ENCODE data around the gene ZFP36. TPM values are rescaled to one million over a fixed set of nuclear protein-coding genes. Genes with fewer than 3 reads are reported as not detected.
"Not testable (repeated sequence)": the region's sequence is repeated elsewhere in the genome, so short reads cannot be mapped to it uniquely, and the experiment has no call there.

ZFP36 gene, protein sequence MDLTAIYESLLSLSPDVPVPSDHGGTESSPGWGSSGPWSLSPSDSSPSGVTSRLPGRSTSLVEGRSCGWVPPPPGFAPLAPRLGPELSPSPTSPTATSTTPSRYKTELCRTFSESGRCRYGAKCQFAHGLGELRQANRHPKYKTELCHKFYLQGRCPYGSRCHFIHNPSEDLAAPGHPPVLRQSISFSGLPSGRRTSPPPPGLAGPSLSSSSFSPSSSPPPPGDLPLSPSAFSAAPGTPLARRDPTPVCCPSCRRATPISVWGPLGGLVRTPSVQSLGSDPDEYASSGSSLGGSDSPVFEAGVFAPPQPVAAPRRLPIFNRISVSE
- 0.05 and 0.12 TPM in 2 replicates for polyA plus RNA-seq (2014; cell fraction: cytosol; rRNA removed)
- 0.25 and 3.2 TPM in 2 replicates for polyA plus RNA-seq (2014; cell fraction: nucleus; rRNA removed)

DNA sequence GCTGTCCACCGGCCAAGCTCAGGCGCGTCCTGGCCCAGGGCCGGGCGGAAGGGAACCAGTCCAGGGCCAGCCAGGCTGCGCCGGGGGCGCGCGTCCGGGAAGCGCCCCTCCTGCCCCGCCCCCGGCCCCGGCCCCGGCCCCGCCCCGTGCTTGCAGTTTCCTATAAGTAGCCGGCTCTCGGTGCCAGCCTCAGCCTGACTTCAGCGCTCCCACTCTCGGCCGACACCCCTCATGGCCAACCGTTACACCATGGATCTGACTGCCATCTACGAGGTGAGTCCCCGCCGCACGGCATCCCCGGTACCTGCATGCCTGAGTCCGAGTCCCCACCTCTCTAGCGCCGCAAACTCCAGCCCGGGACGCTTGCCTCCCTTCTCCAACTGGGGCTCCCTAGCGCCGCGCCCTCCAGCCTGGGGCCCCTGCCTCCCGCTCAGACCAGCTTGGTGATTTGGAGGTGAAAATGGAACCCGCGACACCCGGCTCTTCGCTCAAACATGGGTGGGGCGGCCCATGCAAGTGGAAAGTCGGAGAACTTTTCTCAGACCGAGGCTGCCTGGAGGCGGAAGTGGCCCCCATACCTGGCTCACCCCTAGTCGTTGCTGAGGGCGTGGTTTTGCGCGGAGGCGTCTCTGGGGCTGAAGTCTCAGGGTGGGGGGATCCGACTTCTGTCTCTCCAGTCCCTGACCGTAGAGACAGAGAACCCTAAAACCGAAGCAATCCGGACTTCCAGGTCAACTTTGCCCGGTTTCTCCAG lies at the start of gene ZFP36:
ZFP36 (plus strand) TSS at position 192 of the 754 bp plus-strand sequence; CDS start at position 250, 58 bp downstream.
- DNase-seq (ENCODE audit: low spot score), result no peak

DNA sequence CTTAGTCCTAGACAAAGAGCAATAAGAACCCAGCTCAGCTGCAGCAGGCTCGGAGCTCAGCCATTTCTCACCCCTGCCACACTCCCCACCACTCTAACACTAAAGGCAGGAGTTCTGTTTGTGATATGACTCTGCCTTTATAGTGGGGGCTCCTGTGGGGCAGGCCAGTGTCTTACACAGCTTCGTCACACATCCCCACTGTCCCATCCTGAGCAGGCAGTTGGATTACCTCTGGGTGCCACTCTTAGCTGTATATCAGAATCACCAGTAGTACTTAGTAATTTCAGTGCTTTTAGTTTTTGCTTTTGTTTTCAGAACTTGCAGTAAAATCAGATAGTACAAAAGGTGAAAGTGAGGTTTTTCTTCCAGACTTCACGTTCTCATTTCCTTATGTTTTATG lies 47.6 kb upstream of the ZFP36 start:
- DNase-seq (ENCODE audit: low spot score), result no peak

DNA sequence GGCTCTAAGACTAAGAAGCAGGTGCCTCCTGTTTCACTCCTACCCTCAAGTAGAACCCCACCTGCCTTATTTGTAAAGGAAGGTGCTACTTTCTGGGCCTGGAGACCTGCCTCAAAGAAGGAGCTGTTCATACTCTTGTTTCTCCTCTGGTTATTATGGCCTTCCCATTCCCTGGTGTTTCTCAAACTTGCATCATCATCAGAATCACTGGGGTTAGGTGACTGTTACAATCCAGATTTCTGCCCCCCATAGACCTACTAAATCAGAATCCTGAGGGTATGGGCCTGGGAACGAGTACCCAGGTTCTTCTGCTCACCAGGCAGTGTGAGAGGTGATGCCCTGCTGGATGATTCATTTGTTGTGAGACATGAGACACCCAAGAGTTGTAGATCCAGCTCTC lies 46.0 kb upstream of the ZFP36 start:
- no peak for DNase-seq (ENCODE audit: low spot score)

DNA sequence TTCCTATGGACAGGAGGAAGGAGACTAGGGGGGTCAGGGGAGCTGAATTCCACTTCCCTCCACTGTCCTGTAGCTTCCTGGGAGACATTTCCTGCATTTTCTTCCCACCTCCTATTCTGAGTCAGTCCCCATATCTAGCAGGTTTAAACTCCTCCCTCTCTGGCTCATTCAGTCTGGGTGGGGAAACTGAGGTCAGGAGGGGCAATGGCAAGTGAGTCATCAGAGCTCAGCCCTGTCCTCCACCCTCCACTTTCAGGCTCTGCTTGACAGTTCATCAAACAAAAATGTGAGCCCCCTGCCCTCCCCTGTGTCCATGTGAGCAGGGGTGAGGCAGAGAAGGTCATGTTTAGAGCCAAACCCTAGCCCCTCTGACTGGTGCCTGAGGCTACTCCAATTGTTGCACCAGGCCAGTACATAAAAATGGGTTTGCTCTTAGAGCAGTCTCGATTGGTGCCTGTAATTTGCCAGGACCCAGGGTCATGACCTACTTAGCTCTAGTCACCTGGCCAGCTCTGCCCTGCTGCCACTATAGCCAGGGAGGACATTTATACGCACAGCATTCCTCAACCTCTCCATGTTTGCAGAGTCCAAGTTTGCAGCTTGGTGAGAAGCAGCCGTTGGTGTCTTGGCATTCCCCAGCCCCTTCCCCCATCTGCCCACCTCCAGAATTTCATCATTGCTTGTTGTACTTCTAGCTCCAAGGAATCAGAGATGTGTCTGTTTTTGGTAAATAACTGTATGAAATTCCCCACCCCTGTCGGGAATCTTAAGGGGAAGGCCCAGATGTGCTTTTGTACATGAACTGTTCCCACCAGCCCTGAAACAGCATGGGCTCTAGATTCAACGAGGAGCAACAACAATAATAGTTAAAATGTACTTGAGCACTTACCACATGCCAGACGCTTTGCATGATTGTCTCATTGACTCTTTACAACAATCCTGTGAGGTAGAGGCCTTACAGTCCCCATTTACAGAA lies 43.7 kb upstream of the ZFP36 start:
- no peak for DNase-seq (ENCODE audit: low spot score)

DNA sequence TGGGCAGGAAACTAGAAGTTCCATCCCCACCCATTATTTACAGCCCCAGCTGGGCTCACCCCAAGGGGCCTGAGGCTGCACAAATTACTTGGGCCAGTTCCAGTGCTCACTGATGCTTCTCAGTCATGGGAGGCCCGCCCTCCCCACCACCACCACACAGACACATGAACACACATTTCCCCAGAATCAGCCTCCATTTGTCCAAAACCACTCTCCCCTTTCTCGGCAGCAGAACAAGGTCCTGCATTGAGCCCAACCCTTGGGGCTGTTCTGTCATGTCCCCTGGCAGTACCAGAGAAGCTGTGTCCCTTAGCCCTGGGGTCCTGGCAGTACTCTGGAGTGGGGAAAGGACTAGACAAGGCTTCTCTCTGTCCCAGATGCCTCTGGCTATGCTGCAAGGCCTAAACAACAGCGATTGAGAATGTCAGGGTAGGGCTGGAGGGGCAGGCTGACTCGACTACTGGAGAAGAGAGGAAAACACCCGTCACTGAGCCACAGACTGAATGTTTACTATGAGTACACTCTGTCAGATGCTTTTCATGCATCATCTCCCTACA lies 42.7 kb upstream of the ZFP36 start:
- no peak for DNase-seq (ENCODE audit: low spot score)

DNA sequence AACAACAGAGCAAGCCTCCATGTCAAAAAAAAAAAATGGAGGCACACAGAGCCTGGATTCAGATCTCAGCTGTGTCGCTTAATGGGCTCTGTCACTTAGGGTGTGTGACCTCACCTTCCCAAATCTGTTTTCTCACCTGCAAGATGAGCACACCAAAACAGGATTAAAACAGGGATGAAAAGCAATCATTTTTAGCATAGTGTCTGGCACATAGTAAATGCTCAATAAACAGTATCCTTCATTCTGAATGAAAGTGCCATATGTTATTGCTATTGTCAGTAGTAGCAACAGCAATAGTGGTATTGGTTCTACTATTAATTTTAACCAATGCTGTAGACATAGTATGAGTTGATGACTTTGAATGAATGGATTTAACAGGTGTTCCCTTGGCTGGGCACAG lies 41.1 kb upstream of the ZFP36 start:
- no peak for DNase-seq (ENCODE audit: low spot score)

DNA sequence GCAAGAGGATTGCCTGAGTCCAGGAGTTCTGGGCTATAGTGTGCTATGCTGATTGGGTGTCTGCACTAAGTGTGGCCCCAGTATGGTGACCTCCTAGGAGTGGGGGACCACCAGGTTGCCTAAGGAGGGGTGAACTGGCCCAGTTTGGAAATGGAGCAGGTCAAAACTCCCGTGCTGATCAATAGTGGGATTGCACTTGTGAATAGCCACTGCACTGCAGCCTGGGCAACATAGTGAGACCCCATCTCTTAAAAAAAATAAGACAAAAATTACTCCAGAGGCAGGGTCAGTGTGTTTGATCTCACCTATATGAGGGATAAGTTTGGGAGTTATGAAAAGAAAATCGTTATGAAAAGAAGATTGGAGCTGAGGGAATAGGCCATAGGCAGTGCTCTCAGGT lies 37.4 kb upstream of the ZFP36 start:
- DNase-seq (ENCODE audit: low spot score), result no peak

DNA sequence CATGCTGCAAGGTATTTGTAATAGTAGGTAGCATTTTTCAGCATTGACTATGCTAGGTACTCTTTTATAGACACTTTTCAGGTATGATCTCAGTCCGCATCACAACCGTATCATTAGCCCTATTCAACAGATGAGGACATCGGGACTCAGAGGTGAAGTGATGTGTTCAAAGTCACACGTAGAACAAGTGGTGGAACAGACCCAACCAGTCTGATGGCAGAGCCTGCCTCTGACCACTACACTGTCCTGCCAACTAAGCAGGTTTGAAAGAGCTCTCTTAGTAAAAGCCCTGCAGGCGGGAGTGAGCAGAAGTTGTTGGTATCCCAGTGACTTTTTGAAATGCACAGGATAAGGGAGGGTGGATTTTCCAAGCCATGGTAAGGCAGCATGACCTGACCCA lies 35.9 kb upstream of the ZFP36 start:
- DNase-seq (ENCODE audit: low spot score), result no peak

DNA sequence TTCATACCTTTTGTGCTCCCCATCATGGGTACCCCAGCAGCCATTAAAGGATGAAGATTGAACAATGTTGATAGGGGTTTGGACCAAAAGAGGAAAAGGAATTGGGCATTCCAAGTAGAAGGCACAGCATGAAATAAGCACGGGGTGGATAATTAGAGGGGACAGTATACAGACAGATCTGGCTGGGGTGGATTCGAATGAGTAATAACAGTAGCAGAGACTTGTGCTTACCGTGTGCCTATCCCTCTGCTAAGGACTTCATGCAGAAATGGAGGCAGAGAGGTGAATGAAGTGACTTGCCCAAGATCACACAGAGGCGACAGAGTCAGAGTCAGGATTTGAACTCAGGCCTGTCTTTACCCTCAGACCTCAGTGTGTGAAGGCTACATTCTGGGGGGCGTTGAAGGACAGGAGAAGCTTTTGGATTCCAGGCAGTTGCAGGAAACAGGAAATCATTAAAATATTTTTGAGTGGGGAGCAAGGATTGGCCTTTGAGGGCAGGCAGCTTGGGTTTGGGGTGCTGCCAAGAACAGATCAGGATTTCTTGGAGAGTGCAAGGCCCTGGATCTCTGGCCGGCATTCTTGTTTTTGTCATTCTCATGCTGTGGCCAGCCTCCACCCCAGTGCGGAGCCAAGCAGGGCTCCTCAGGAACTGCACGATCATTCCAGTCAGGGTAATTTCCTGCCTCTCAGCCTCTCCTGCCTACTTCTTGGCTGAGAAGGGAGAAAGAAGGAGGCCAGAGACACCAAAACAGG lies 34.4 kb upstream of the ZFP36 start:
- DNase-seq (ENCODE audit: low spot score), result no peak

DNA sequence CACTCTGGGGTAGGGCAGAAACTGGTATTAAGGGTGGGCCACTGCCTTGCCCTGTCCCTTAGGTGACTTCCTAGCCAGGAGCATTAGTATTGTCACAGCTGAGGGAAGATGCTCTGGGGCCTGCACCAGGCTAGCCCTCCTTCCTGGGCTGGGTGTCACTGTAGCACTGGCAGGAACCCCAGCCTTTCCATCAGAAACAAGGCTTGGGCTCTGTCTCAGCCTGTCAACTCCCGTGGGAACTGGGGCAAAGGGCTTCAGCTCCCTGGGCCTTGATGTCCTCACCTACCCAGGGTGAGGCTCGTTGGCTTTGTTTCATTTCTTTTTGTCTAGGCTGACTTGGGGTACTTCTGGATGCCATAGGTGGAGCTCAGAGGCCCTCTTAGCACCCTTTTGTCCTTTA lies 33.7 kb upstream of the ZFP36 start:
- DNase-seq (ENCODE audit: low spot score), result no peak

DNA sequence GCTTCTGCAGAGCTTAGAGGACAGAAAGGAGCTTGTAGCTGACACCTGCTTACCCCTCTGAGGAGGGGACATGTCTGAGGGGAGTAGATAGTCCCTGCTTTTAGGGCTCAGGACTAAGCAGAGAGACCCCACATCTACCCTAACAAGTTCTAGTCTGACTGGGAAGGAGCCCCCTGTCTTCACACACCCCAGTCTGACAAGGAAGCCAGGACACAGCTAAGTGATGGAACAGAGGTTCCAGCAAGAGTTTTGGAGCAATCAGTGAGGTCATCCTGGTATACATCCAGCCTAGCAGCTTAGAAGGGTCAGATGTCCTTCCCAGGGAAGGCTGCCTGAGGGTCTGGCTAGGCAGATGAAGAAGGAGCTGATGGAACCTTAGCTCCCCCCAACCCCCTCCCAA lies 30.7 kb upstream of the ZFP36 start:
- no peak for DNase-seq (ENCODE audit: low spot score)

DNA sequence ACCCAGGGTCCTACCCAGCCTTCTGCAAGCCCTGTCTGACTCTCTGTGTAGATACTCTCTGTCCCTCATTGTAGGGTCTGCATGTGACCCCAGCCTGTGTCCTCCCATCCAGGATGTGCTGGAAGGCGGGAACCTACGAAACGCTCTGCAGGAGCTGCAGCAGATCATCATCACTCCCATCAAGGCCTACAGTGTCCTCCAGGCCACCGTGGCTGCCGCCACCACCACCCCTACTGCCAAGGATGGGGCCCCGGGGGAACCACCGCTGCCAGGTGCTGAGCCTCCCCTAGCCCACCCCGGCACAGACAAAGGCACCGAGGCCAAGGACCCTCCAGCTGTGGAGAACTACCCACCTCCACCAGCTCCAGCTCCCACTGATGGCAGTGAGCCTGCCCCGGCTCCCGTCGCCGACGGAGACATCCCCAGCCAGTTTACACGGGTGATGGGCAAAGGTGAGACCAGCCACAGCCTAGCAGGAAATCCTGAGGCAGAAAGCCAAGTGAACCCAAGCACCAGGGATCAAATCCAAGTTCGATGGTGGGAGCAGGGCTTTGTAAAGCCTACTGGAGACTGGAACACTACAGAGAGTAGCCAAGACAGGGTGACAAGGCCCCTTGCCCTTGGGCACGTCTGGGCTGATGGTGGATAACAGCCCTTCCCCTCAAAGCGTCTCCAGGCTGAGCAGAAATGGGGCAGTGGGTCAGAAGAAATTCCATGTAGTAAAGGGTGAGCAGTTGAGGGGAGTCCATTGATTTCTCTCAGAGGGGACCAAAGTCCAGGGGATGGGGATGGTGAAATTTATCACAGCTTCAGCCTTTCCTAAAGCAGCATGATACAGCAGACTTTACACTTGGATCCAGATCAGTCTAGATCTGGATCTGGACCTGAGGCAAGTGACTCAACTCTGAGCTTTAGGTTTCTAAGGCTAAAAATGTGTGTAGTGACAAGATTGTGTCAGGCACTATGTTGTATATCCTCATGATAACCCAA lies 29.0 kb upstream of the ZFP36 start:
- DNase-seq (ENCODE audit: low spot score), result no peak

DNA sequence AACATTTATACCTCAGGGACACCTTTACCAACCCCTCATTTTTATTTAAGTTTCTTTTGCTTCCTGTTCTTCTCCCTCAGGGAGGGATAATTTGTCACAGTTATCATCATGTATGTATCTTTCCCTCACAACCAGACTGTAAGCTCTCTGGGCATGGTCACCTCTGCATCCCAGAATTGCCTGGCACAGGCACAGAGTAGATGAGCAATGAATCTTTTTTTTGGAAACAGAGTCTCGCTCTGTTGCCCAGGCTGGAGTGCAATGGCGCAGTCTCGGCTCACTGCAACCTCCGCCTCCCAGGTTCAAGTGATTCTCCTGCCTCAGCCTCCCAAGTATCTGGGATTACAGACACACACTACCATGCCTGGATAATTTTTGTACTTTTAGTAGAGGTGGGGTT lies 27.3 kb upstream of the ZFP36 start:
- DNase-seq (ENCODE audit: low spot score), result not testable (repeated sequence)

DNA sequence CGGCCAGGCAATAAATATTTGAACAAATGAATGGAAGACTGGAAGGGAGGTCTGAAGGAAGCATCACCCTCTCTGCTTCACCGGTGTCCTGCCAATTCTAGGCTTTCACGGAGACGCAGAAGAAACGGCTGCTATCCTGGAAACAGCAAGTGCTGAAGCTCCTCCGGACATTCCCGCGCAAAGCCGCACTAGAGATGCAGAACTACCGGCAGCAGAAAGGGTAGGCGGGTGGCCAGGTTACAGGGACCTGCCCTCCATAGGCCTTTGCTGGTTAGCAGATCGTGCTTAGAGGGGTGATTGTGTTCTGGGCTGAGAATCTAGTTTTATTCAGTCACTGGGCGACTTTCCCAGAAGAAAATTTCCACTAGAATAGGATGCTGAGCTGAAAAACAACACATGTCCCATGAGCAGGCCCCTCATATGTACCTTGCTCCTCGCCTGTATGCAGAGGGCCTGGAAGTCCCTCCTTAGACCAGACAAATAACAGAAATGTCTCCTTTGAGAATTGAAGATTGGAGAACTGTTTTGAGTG lies 26.7 kb upstream of the ZFP36 start:
- no peak for DNase-seq (ENCODE audit: low spot score)

DNA sequence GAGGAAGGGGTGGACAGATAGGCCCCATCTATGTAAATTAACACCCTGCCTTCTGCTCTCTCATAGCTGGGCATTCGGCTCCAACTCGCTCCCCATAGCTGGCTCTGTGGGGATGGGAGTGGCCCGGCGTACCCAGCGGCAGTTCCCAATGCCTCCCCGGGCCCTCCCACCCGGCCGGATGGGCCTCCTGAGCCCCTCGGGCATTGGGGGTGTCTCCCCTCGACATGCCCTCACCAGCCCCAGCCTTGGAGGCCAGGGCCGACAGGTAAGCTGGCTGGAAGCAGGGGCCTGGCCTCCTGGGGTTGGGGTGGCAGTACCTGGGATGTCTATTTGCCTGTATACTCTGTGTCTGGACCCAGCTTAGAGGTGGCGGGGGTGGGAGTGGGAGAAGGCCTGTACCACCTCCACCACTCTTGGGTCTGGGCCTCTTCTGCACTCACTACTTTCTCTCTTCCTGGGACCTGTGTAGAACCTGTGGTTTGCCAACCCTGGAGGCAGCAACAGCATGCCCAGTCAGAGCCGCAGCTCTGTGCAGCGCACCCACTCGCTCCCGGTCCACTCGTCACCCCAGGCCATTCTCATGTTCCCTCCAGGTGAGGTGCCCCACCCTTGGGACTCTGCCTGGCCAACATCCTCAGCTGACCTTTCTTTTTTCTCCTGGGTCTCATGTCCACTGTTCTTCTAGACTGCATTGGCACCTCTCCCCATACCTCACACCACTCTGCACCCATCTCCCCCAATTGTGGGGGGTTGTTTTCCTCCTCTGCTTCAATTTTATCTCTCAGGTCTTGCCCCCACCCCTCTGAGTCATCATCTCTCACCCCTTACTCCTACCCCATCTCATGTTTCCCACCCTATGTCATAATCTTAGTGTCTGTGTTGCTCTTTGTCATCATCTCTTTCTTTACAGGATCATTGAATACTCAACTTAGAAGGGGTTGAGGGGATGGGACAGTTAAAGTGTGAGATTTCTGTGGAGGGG lies 25.8 kb upstream of the ZFP36 start:
- no peak for DNase-seq (ENCODE audit: low spot score)

DNA sequence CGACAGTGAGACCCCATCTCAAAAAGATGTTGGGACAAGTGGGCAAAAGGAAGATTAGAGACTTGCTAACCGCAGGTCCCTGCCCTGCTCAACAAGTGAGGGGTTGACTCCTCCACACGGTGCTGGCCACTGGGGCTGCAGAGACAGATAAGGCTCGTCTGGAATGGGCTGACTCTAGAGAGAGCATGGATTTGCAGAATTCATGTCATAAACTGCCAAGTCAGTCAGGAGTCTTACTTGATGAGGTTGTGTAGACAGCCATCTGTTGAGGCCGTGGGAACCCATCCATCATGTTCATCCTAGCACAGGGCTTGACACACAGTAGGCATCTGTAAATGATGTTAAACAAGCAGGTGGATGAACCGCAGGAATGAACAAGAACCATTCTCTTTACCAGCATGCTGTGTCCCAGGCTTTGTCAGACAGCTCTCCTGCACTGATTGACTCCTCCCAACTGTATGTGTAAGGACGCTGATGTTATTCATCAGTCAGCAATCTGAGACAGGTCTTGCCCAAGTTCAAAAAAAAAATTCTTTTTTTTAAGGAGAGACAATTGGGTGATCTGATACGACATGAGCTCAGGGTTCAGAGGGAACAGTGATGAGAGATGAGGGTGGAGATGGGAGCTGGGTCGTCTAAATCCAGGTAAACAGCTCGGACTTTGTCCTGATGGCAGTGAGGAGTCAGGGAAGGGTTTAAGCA lies 24.6 kb upstream of the ZFP36 start:
- DNase-seq (ENCODE audit: low spot score), result no peak

All from SK-N-DZ (cell line).